NT2/D1 (cell line): ENCODE measurements around the gene TLE1.
"Not testable (repeated sequence)": the region's sequence is repeated elsewhere in the genome, so short reads cannot be mapped to it uniquely, and the experiment has no call there.

Experiments used
- DNase-seq: peaks from one replicate; pipeline ENCODE4 v3.0.0-alpha.2; 2011; ENCODE audit warnings: low read depth, low spot score
- H3K27me3 ChIP-seq: 2 replicates; pipeline ENCODE4 v1.6.0; 2011; ENCODE audit warnings: mild to moderate bottlenecking; ENCODE audit not compliant: insufficient read length, insufficient read depth
- H3K36me3 ChIP-seq: 2 replicates; pipeline ENCODE4 v1.6.1; 2011; ENCODE audit warnings: mild to moderate bottlenecking, low read length, mixed read lengths; ENCODE audit not compliant: insufficient read depth, insufficient read length
- H3K4me1 ChIP-seq: 2 replicates; pipeline ENCODE4 v1.5.1; 2011; ENCODE audit not compliant: insufficient read depth, insufficient read length
- H3K4me3 ChIP-seq: 2 replicates; pipeline ENCODE4 v1.5.1; 2011; ENCODE audit warnings: low read depth; ENCODE audit not compliant: insufficient read length
- H3K9ac ChIP-seq: 2 replicates; pipeline ENCODE4 v1.6.0; 2011; ENCODE audit warnings: low read depth; ENCODE audit not compliant: insufficient read length
- H3K9me3 ChIP-seq: 2 replicates; pipeline ENCODE4 v1.5.1; 2011; ENCODE audit warnings: mild to moderate bottlenecking, low read length; ENCODE audit not compliant: insufficient read depth
- SUZ12 ChIP-seq: IDR thresholded peaks from 2 replicates; pipeline ENCODE4 v1.6.1; 2011; ENCODE audit not compliant: insufficient read length, insufficient read depth; ENCODE audit errors: extremely low read depth
- YY1 ChIP-seq: IDR thresholded peaks from 2 replicates; pipeline ENCODE4 v1.6.1; 2011; ENCODE audit not compliant: insufficient read length, insufficient read depth
- ZNF274 ChIP-seq: IDR thresholded peaks from 2 replicates; pipeline ENCODE4 v1.6.1; 2011; ENCODE audit warnings: mild to moderate bottlenecking, low read depth, low read length

The TLE1 gene

GRCh38 chr9:81690251-81690851 is 1.0 kb upstream of the TLE1 start:
- no peak for DNase-seq
- H3K9ac ChIP-seq, result peak overlapping the region; percentile 80
- peak overlapping the region; percentile 51 for H3K4me3 ChIP-seq

GRCh38 chr9:81689093-81689342 is 329 bp downstream of the TLE1 start:
- peak overlapping the region; percentile 92 for H3K9ac ChIP-seq
- H3K36me3 ChIP-seq, result peaks cover 25% of the 10 kb centered on the region
- not testable (repeated sequence) for H3K4me1 ChIP-seq, DNase-seq, H3K9me3 ChIP-seq
- peaks cover 21% of the 10 kb centered on the region for H3K27me3 ChIP-seq
- peak overlapping the region; percentile 93 for H3K4me3 ChIP-seq

More at GRCh38 chr9:81690251-81690851, 1.0 kb upstream of the TLE1 start:
- peaks cover 21% of the 10 kb centered on the region for H3K27me3 ChIP-seq
- H3K36me3 ChIP-seq, result peaks cover 13% of the 10 kb centered on the region
- no peak for TF ChIP-seq ZNF274
- TF ChIP-seq YY1, result no peak
- no peak for TF ChIP-seq SUZ12
- H3K4me1 ChIP-seq, result peaks cover 3% of the 10 kb centered on the region
- H3K9me3 ChIP-seq, result no peaks in the 10 kb centered on the region

- peaks cover 30% of the 10 kb centered on the region for H3K36me3 ChIP-seq
- H3K9ac ChIP-seq, result peak overlapping the region; percentile 92
- not testable (repeated sequence) for H3K9me3 ChIP-seq, H3K4me1 ChIP-seq, DNase-seq
- peak overlapping the region; percentile 93 for H3K4me3 ChIP-seq
- peaks cover 21% of the 10 kb centered on the region for H3K27me3 ChIP-seq
Observed at GRCh38 chr9:81688262-81689092, 870 bp downstream of the TLE1 start.

- H3K4me1 ChIP-seq, result no peaks in the 10 kb centered on the region
Observed at GRCh38 chr9:81687521-81688261, 1.7 kb downstream of the TLE1 start.

GRCh38 chr9:81686614-81687520 is 2.5 kb downstream of the TLE1 start:
- TF ChIP-seq ZNF274 (no peak), SUZ12 (no peak), YY1 (no peak)
- H3K9ac ChIP-seq, result peak overlapping the region; percentile 92
- peak; percentile 73 for DNase-seq
- peak overlapping the region; percentile 93 for H3K4me3 ChIP-seq
- H3K27me3 ChIP-seq, result peaks cover 14% of the 10 kb centered on the region
- H3K9me3 ChIP-seq, result no peaks in the 10 kb centered on the region
- H3K4me1 ChIP-seq, result no peaks in the 10 kb centered on the region
- H3K36me3 ChIP-seq, result peaks cover 42% of the 10 kb centered on the region

More at GRCh38 chr9:81687521-81688261, 1.7 kb downstream of the TLE1 start:
- TF ChIP-seq YY1, result no peak
- TF ChIP-seq SUZ12, result no peak
- TF ChIP-seq ZNF274, result no peak
- Histone ChIP-seq H3K9me3 (no peaks in the 10 kb centered on the region), H3K4me3 (peak overlapping the region; percentile 93), H3K9ac (peak overlapping the region; percentile 92), H3K27me3 (peaks cover 21% of the 10 kb centered on the region), H3K36me3 (peaks cover 34% of the 10 kb centered on the region)
- DNase-seq, result peak; percentile 86

GRCh38 chr9:81685763-81686613 is 3.4 kb downstream of the TLE1 start:
- no peak for TF ChIP-seq SUZ12
- Histone ChIP-seq H3K36me3 (peaks cover 48% of the 10 kb centered on the region), H3K27me3 (peaks cover 5% of the 10 kb centered on the region), H3K4me3 (peak overlapping the region; percentile 93), H3K4me1 (no peaks in the 10 kb centered on the region), H3K9ac (peak overlapping the region; percentile 92), H3K9me3 (no peaks in the 10 kb centered on the region)
- no peak for DNase-seq
